ENCODE results near the gene TOM1L1.

DNA sequence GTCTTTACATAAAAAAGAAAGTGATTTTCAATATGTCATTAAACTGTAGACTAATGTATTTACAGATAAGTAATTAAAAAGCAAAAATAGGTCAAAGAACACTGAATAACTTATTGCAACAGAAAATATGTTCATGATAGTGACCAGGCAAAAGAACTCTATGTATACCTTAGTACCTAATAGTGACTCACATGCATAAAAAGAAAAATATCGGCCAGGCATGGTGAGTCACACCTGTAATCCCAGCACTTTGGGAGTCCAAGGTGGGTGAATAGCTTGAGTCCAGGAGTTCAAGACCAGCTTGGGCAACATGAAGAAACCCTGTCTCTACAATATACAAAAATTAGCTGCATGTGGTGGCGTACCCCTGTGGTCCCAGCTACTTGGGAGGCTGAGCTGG, 33.0 kb upstream of the TOM1L1 start:
- TF ChIP-seq, protein P1, sequence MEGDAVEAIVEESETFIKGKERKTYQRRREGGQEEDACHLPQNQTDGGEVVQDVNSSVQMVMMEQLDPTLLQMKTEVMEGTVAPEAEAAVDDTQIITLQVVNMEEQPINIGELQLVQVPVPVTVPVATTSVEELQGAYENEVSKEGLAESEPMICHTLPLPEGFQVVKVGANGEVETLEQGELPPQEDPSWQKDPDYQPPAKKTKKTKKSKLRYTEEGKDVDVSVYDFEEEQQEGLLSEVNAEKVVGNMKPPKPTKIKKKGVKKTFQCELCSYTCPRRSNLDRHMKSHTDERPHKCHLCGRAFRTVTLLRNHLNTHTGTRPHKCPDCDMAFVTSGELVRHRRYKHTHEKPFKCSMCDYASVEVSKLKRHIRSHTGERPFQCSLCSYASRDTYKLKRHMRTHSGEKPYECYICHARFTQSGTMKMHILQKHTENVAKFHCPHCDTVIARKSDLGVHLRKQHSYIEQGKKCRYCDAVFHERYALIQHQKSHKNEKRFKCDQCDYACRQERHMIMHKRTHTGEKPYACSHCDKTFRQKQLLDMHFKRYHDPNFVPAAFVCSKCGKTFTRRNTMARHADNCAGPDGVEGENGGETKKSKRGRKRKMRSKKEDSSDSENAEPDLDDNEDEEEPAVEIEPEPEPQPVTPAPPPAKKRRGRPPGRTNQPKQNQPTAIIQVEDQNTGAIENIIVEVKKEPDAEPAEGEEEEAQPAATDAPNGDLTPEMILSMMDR (conservative IDR thresholded peaks at IDR 0.05 in 1 of 2, IDR thresholded peaks at IDR 0.05 in 1 of 2; ENCODE audit: extremely low read depth in 1 of 2, insufficient read depth in 1 of 2, low read depth in 1 of 2, low read length in 2 of 2): no peak
- TF ChIP-seq EZH2 (IDR thresholded peaks at IDR 0.05; ENCODE audit: borderline replicate concordance, low read length): no peak

Data from mammary epithelial cell (primary cell).